ENCODE measurements around the gene HIGD1B.

HIGD1B gene

GRCh38 chr17:44850612-44851011 lies 2.9 kb downstream of the HIGD1B start:
- no peaks in the 10 kb centered on the region for H3K27me3 Mint-ChIP-seq
- no peak overlapping the region for H3K27ac Mint-ChIP-seq
- peaks cover 40% of the 10 kb centered on the region for H3K36me3 Mint-ChIP-seq (ENCODE audit: low read depth)
- H3K4me3 Mint-ChIP-seq, result no peak overlapping the region
- H3K9me3 Mint-ChIP-seq, result no peaks in the 10 kb centered on the region
- no peak for DNase-seq
- no peaks in the 10 kb centered on the region for H3K4me1 Mint-ChIP-seq
- ATAC-seq, result no peak

GRCh38 chr17:44854192-44854591 lies 6.5 kb downstream of the HIGD1B start:
- H3K4me1 Mint-ChIP-seq, result no peaks in the 10 kb centered on the region
- no peaks in the 10 kb centered on the region for H3K9me3 Mint-ChIP-seq
- H3K27ac Mint-ChIP-seq, result no peak overlapping the region
- H3K4me3 Mint-ChIP-seq, result no peak overlapping the region
- peaks cover 62% of the 10 kb centered on the region for H3K36me3 Mint-ChIP-seq (ENCODE audit: low read depth)
- ATAC-seq, result no peak
- no peak for DNase-seq
- no peaks in the 10 kb centered on the region for H3K27me3 Mint-ChIP-seq

- H3K27me3 Mint-ChIP-seq, result no peaks in the 10 kb centered on the region
- no peaks in the 10 kb centered on the region for H3K9me3 Mint-ChIP-seq
- ATAC-seq, result no peak
- H3K27ac Mint-ChIP-seq, result no peak overlapping the region
- no peaks in the 10 kb centered on the region for H3K4me1 Mint-ChIP-seq
- H3K4me3 Mint-ChIP-seq, result no peak overlapping the region
- no peak for DNase-seq
- H3K36me3 Mint-ChIP-seq (ENCODE audit: low read depth), result peaks cover 67% of the 10 kb centered on the region
Measured at GRCh38 chr17:44859701-44860100, 12.0 kb downstream of the HIGD1B start.

- H3K36me3 Mint-ChIP-seq (ENCODE audit: low read depth), result peaks cover 51% of the 10 kb centered on the region
- H3K27me3 Mint-ChIP-seq, result no peaks in the 10 kb centered on the region
- no peaks in the 10 kb centered on the region for H3K4me1 Mint-ChIP-seq
- DNase-seq (no peak), ATAC-seq (no peak)
- H3K9me3 Mint-ChIP-seq, result no peaks in the 10 kb centered on the region
- no peak overlapping the region for H3K27ac Mint-ChIP-seq
- no peak overlapping the region for H3K4me3 Mint-ChIP-seq
Measured at GRCh38 chr17:44862278-44862914, 14.7 kb downstream of the HIGD1B start.

GRCh38 chr17:44863061-44863918 lies 15.6 kb downstream of the HIGD1B start:
- no peak overlapping the region for H3K27ac Mint-ChIP-seq
- DNase-seq, result no peak
- H3K9me3 Mint-ChIP-seq, result no peaks in the 10 kb centered on the region
- no peaks in the 10 kb centered on the region for H3K27me3 Mint-ChIP-seq
- H3K36me3 Mint-ChIP-seq (ENCODE audit: low read depth), result peaks cover 51% of the 10 kb centered on the region
- H3K4me1 Mint-ChIP-seq, result no peaks in the 10 kb centered on the region
- no peak for ATAC-seq
- H3K4me3 Mint-ChIP-seq, result no peak overlapping the region

- ATAC-seq (no peak), DNase-seq (no peak)
- H3K27me3 Mint-ChIP-seq, result no peaks in the 10 kb centered on the region
- no peak overlapping the region for H3K4me3 Mint-ChIP-seq
- H3K9me3 Mint-ChIP-seq, result no peaks in the 10 kb centered on the region
- no peak overlapping the region for H3K27ac Mint-ChIP-seq
- peaks cover 55% of the 10 kb centered on the region for H3K36me3 Mint-ChIP-seq (ENCODE audit: low read depth)
- no peaks in the 10 kb centered on the region for H3K4me1 Mint-ChIP-seq
Measured at GRCh38 chr17:44864831-44865230, 17.1 kb downstream of the HIGD1B start.

GRCh38 chr17:44865231-44865660 lies 17.6 kb downstream of the HIGD1B start:
- DNase-seq (peak; percentile 73), ATAC-seq (peak; percentile 44)
- H3K36me3 Mint-ChIP-seq (ENCODE audit: low read depth), result peaks cover 56% of the 10 kb centered on the region
- H3K9me3 Mint-ChIP-seq, result no peaks in the 10 kb centered on the region
- no peak overlapping the region for H3K27ac Mint-ChIP-seq
- H3K27me3 Mint-ChIP-seq, result no peaks in the 10 kb centered on the region
- H3K4me3 Mint-ChIP-seq, result no peak overlapping the region
- H3K4me1 Mint-ChIP-seq, result no peaks in the 10 kb centered on the region

GRCh38 chr17:44865931-44866330 lies 18.2 kb downstream of the HIGD1B start:
- Mint-ChIP-seq H3K36me3 (ENCODE audit: low read depth) (peaks cover 55% of the 10 kb centered on the region), H3K27me3 (no peaks in the 10 kb centered on the region), H3K27ac (no peak overlapping the region), H3K9me3 (no peaks in the 10 kb centered on the region), H3K4me1 (no peaks in the 10 kb centered on the region), H3K4me3 (no peak overlapping the region)
- ATAC-seq (no peak), DNase-seq (no peak)

GRCh38 chr17:44867841-44868240 lies 20.2 kb downstream of the HIGD1B start:
- DNase-seq, result no peak
- Mint-ChIP-seq H3K36me3 (ENCODE audit: low read depth) (peaks cover 62% of the 10 kb centered on the region), H3K4me3 (no peak overlapping the region), H3K27ac (no peak overlapping the region), H3K9me3 (no peaks in the 10 kb centered on the region), H3K27me3 (no peaks in the 10 kb centered on the region), H3K4me1 (no peaks in the 10 kb centered on the region)
- ATAC-seq, result no peak

- ATAC-seq, result no peak
- H3K4me1 Mint-ChIP-seq, result no peaks in the 10 kb centered on the region
- peaks cover 56% of the 10 kb centered on the region for H3K36me3 Mint-ChIP-seq (ENCODE audit: low read depth)
- H3K9me3 Mint-ChIP-seq, result no peaks in the 10 kb centered on the region
- H3K27me3 Mint-ChIP-seq, result no peaks in the 10 kb centered on the region
- H3K4me3 Mint-ChIP-seq, result no peak overlapping the region
- H3K27ac Mint-ChIP-seq, result no peak overlapping the region
- DNase-seq, result no peak
Measured at GRCh38 chr17:44871556-44871955, 23.9 kb downstream of the HIGD1B start.

- Mint-ChIP-seq H3K4me3 (no peak overlapping the region), H3K9me3 (no peaks in the 10 kb centered on the region), H3K4me1 (no peaks in the 10 kb centered on the region), H3K27ac (no peak overlapping the region), H3K27me3 (no peaks in the 10 kb centered on the region), H3K36me3 (ENCODE audit: low read depth) (peaks cover 56% of the 10 kb centered on the region)
- ATAC-seq (no peak), DNase-seq (no peak)
Measured at GRCh38 chr17:44872131-44872768, 24.6 kb downstream of the HIGD1B start.

- Mint-ChIP-seq H3K4me3 (no peak overlapping the region), H3K27ac (no peak overlapping the region), H3K27me3 (no peaks in the 10 kb centered on the region), H3K4me1 (no peaks in the 10 kb centered on the region), H3K36me3 (ENCODE audit: low read depth) (peaks cover 53% of the 10 kb centered on the region), H3K9me3 (no peaks in the 10 kb centered on the region)
- ATAC-seq (no peak), DNase-seq (no peak)
Measured at GRCh38 chr17:44875761-44876160, 28.1 kb downstream of the HIGD1B start.

GRCh38 chr17:44877121-44877520 lies 29.4 kb downstream of the HIGD1B start:
- no peak for ATAC-seq
- H3K9me3 Mint-ChIP-seq, result no peaks in the 10 kb centered on the region
- DNase-seq, result no peak
- H3K36me3 Mint-ChIP-seq (ENCODE audit: low read depth), result peaks cover 51% of the 10 kb centered on the region
- no peak overlapping the region for H3K27ac Mint-ChIP-seq
- no peaks in the 10 kb centered on the region for H3K27me3 Mint-ChIP-seq
- H3K4me3 Mint-ChIP-seq, result no peak overlapping the region
- no peaks in the 10 kb centered on the region for H3K4me1 Mint-ChIP-seq

GRCh38 chr17:44878627-44879221 lies 31.0 kb downstream of the HIGD1B start:
- no peak for DNase-seq
- Mint-ChIP-seq H3K27me3 (no peaks in the 10 kb centered on the region), H3K4me1 (no peaks in the 10 kb centered on the region), H3K36me3 (ENCODE audit: low read depth) (peaks cover 58% of the 10 kb centered on the region), H3K27ac (no peak overlapping the region), H3K9me3 (no peaks in the 10 kb centered on the region), H3K4me3 (no peak overlapping the region)
- ATAC-seq, result no peak

- ATAC-seq, result no peak
- no peaks in the 10 kb centered on the region for H3K9me3 Mint-ChIP-seq
- no peaks in the 10 kb centered on the region for H3K27me3 Mint-ChIP-seq
- no peak for DNase-seq
- peaks cover 55% of the 10 kb centered on the region for H3K36me3 Mint-ChIP-seq (ENCODE audit: low read depth)
- no peak overlapping the region for H3K4me3 Mint-ChIP-seq
- no peaks in the 10 kb centered on the region for H3K4me1 Mint-ChIP-seq
- no peak overlapping the region for H3K27ac Mint-ChIP-seq
Measured at GRCh38 chr17:44879376-44879775, 31.7 kb downstream of the HIGD1B start.
